ENCODE data around the gene TAS2R8.

DNA sequence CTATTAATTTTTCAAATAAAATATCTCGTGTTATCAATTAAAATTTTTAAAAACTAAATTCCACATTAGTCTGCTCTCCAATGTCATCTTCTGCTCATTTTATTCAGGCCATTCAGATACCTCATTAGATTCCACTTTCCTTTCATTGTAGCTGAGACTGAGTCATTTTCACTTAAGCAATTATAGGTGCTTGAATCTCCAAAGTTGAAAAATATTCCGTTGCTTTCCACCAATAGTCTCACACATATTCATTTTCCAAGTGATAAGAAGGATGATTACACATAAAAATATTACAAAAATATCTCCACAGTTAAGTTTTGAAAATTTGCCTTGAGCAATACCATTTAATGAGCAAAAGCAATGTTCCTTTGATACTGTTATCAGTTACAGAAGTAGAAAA lies 47.4 kb downstream of the TAS2R8 start:
- TF ChIP-seq POLR2A (IDR thresholded peaks at IDR 0.05): no peak
- TF ChIP-seq, protein P1, sequence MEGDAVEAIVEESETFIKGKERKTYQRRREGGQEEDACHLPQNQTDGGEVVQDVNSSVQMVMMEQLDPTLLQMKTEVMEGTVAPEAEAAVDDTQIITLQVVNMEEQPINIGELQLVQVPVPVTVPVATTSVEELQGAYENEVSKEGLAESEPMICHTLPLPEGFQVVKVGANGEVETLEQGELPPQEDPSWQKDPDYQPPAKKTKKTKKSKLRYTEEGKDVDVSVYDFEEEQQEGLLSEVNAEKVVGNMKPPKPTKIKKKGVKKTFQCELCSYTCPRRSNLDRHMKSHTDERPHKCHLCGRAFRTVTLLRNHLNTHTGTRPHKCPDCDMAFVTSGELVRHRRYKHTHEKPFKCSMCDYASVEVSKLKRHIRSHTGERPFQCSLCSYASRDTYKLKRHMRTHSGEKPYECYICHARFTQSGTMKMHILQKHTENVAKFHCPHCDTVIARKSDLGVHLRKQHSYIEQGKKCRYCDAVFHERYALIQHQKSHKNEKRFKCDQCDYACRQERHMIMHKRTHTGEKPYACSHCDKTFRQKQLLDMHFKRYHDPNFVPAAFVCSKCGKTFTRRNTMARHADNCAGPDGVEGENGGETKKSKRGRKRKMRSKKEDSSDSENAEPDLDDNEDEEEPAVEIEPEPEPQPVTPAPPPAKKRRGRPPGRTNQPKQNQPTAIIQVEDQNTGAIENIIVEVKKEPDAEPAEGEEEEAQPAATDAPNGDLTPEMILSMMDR (IDR thresholded peaks at IDR 0.05): no peak

All from thyroid gland (tissue), 4 donors.